Osteocyte (in vitro differentiated cells): ENCODE measurements around the gene SPACA5. TPM values are rescaled to one million over a fixed set of nuclear protein-coding genes. Genes with fewer than 3 reads are reported as not detected.
"Not testable (repeated sequence)": the region's sequence is repeated elsewhere in the genome, so short reads cannot be mapped to it uniquely, and the experiment has no call there.

Experiments used
- DNase-seq: peaks from one replicate; pipeline ENCODE4 v3.0.0; 2021; ENCODE audit warnings: mixed read lengths; ENCODE audit not compliant: unreplicated experiment; ENCODE audit errors: extremely low spot score
- H3K27ac Mint-ChIP-seq: one replicate; pipeline ENCODE4 v1.8.0; 2021; ENCODE audit warnings: mild to moderate bottlenecking, mixed read lengths; ENCODE audit not compliant: unreplicated experiment
- H3K27me3 Mint-ChIP-seq: one replicate; pipeline ENCODE4 v1.8.0; 2021; ENCODE audit warnings: mixed read lengths; ENCODE audit not compliant: unreplicated experiment
- H3K36me3 Mint-ChIP-seq: one replicate; pipeline ENCODE4 v1.8.0; 2021; ENCODE audit warnings: mixed read lengths; ENCODE audit not compliant: unreplicated experiment
- H3K4me1 Mint-ChIP-seq: one replicate; pipeline ENCODE4 v1.8.0; 2021; ENCODE audit warnings: mixed read lengths; ENCODE audit not compliant: unreplicated experiment
- H3K4me3 Mint-ChIP-seq: one replicate; pipeline ENCODE4 v1.8.0; 2021; ENCODE audit warnings: mild to moderate bottlenecking, moderate library complexity, mixed read lengths; ENCODE audit not compliant: unreplicated experiment
- H3K9me3 Mint-ChIP-seq: one replicate; pipeline ENCODE4 v1.8.0; 2021; ENCODE audit warnings: mixed read lengths; ENCODE audit not compliant: unreplicated experiment
- CTCF ChIP-seq: fragments of 200-600 bp; sonication (generic); IDR thresholded peaks from 2 replicates; pipeline ENCODE4 v1.5.0; 2021; ENCODE audit warnings: antibody characterized with exemption, mild to moderate bottlenecking, moderate library complexity
- total RNA-seq: library from RNA; stranded (reverse); gene quantifications from 2 replicates; pipeline ENCODE4 v1.2.1, GENCODE V29; 2021

The SPACA5 gene
- total RNA-seq, 1 donor from 2014 or later, result not detected

GRCh38 chrX:48028091-48028490 lies 21.3 kb downstream of the SPACA5 start:
- TF ChIP-seq CTCF, result no peak
- DNase-seq, result no peak
- H3K27ac Mint-ChIP-seq, result no peak overlapping the region
- peaks cover 5% of the 10 kb centered on the region for H3K4me1 Mint-ChIP-seq
- H3K4me3 Mint-ChIP-seq, result no peak overlapping the region
- peaks cover 10% of the 10 kb centered on the region for H3K9me3 Mint-ChIP-seq
- no peaks in the 10 kb centered on the region for H3K27me3 Mint-ChIP-seq
- no peaks in the 10 kb centered on the region for H3K36me3 Mint-ChIP-seq

GRCh38 chrX:48030237-48030636 lies 23.4 kb downstream of the SPACA5 start:
- peak; percentile 70 for DNase-seq
- H3K4me3 Mint-ChIP-seq, result no peak overlapping the region
- H3K27me3 Mint-ChIP-seq, result no peaks in the 10 kb centered on the region
- peaks cover 5% of the 10 kb centered on the region for H3K4me1 Mint-ChIP-seq
- H3K36me3 Mint-ChIP-seq, result no peaks in the 10 kb centered on the region
- peaks cover 10% of the 10 kb centered on the region for H3K9me3 Mint-ChIP-seq
- no peak for TF ChIP-seq CTCF
- no peak overlapping the region for H3K27ac Mint-ChIP-seq

- H3K27me3 Mint-ChIP-seq, H3K4me1 Mint-ChIP-seq, H3K4me3 Mint-ChIP-seq, H3K27ac Mint-ChIP-seq, H3K36me3 Mint-ChIP-seq: not testable (repeated sequence)
- H3K9me3 Mint-ChIP-seq, result peaks cover 13% of the 10 kb centered on the region
- DNase-seq, result peak; percentile 46
Measured at GRCh38 chrX:48030641-48031173, 23.9 kb downstream of the SPACA5 start.

GRCh38 chrX:48035891-48036290 lies 29.1 kb downstream of the SPACA5 start:
- peak; percentile 53 for DNase-seq
- Mint-ChIP-seq H3K4me1 (no peaks in the 10 kb centered on the region), H3K27me3 (no peaks in the 10 kb centered on the region), H3K4me3 (no peak overlapping the region), H3K36me3 (no peaks in the 10 kb centered on the region), H3K27ac (no peak overlapping the region), H3K9me3 (peaks cover 25% of the 10 kb centered on the region)
- TF ChIP-seq CTCF, result no peak

- DNase-seq, result peak; percentile 32
- no peaks in the 10 kb centered on the region for H3K36me3 Mint-ChIP-seq
- peaks cover 32% of the 10 kb centered on the region for H3K9me3 Mint-ChIP-seq
- H3K4me1 Mint-ChIP-seq, result no peaks in the 10 kb centered on the region
- H3K27me3 Mint-ChIP-seq, result no peaks in the 10 kb centered on the region
- no peak for TF ChIP-seq CTCF
- no peak overlapping the region for H3K27ac Mint-ChIP-seq
- no peak overlapping the region for H3K4me3 Mint-ChIP-seq
Measured at GRCh38 chrX:48043056-48043455, 36.3 kb downstream of the SPACA5 start.
